GM13977 (cell line): ENCODE data around the gene PLEKHA6.
A peak's percentile ranks its signal among the peaks of the same experiment; 100 is the strongest.

ENCODE experiments used
- DNase-seq: peaks from one replicate; pipeline ENCODE4 v3.0.0; 2012; ENCODE audit warnings: low spot score
- in situ Hi-C: fragments of 300-500 bp; cut with MboI; formaldehyde crosslinking; loops from one replicate; pipeline ENCODE4 v1.12.0; 2022; ENCODE audit warnings: low sequenced_read_pairs, low pct_unique_long_range_greater_than_20kb, mixed read lengths, inconsistent platforms; ENCODE audit not compliant: unreplicated experiment
- TF ChIP-seq, protein P1 (sequence below): IDR thresholded peaks from 2 replicates; pipeline ENCODE4 v1.5.1; 2012; ENCODE audit warnings: mild to moderate bottlenecking, control low read depth; ENCODE audit not compliant: insufficient read depth; ENCODE audit errors: extremely low read depth, missing control alignments

Gene PLEKHA6

DNA sequence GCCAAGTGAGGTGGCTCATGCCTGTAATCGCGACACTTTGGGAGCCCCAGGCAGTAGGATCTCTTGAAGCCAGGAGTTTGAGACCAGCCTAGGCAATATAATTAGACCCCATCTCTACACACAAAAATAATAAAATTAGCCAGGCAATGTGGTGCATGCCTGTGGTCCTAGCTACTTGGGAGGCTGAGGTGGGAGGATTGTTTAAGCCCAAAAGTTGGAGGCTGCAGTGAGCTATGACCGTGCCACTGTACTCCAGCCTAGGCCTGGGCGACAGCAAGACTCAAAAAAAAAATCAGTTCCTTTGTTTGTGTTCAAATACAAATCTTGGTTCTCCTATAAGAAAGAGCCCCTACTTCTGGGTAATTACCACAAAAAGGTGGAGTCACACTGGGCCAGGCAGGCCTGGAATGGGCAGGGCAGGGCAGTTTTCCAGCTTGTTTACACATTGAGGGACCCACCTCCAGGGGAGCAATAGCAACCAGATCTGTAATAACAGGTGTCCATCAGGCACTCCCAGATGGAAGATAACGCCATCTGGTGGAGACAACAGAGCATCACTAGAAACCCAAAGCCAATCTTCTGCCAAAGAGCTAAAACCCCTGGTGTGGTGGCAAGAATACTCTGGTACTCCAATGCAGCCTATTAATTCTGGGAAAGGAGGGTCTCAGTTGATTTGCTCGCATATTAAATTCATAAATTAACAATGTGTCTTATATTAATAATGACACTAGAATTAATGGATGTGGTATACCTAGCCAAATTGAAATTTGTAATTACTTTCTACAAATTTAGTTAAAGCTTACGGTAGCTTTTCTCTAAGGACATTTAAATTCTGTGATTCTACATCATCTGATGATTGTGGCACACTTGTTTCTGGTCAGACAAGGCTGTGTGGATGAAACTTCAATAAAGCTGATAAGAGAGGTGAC is 38.7 kb upstream of the PLEKHA6 start:
- TF ChIP-seq, protein P1, sequence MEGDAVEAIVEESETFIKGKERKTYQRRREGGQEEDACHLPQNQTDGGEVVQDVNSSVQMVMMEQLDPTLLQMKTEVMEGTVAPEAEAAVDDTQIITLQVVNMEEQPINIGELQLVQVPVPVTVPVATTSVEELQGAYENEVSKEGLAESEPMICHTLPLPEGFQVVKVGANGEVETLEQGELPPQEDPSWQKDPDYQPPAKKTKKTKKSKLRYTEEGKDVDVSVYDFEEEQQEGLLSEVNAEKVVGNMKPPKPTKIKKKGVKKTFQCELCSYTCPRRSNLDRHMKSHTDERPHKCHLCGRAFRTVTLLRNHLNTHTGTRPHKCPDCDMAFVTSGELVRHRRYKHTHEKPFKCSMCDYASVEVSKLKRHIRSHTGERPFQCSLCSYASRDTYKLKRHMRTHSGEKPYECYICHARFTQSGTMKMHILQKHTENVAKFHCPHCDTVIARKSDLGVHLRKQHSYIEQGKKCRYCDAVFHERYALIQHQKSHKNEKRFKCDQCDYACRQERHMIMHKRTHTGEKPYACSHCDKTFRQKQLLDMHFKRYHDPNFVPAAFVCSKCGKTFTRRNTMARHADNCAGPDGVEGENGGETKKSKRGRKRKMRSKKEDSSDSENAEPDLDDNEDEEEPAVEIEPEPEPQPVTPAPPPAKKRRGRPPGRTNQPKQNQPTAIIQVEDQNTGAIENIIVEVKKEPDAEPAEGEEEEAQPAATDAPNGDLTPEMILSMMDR = peak; percentile 81
- in situ Hi-C loops = loop anchor here (25.0 kb wide), 1 partner anchor 236 kb away; the partner anchor contains the start of genes ETNK2 and REN
- peak; percentile 77 for DNase-seq

DNA sequence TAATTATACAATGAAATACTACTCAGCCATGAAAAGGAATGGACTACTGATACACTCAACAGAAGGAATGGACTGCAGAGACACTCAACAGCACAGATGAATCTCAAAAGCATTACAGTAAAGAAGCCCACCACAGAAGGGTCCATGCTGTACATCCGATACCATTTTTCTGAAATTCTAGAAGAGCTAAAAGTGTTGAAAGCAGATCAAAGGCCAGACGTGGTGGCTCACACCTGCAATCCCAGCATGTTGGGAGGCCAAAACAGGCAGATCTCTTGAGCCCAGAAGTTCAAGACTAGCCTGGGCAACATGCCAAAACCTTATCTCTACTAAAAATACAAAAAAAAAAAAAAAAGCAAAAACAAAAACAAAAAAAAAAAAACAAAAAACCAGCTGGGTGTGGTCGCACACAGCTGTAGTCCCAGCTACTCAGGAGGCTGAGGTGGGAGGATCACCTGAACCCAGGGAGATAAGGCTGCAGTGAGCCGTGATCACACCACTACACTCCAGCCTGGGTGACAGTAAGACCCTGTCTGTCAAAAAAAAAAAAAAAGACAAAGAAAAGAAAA is 36.4 kb upstream of the PLEKHA6 start:
- in situ Hi-C loops = loop anchor here (25.0 kb wide), 1 partner anchor 234 kb away; the partner anchor contains the start of genes ETNK2 and REN
- TF ChIP-seq, protein P1 = no peak
- no peak for DNase-seq

DNA sequence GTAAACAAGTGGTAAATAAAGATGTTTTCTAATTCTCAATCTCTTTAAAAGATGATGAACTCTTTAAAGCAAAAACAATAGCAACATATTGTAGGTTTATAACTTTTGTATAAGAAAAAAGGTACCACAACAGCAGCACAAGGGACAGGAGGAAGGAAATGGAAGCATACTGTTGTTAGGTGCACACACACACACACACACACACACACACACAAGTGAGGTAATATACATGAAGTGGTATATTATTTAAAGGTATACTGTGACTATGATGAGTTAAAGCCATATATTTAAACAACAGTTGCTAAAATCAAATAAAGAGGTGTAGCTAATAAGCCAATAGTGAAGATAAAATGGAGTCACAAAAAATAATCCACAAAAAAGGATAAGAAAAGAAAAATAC is 31.9 kb upstream of the PLEKHA6 start:
- TF ChIP-seq, protein P1 = no peak
- in situ Hi-C loops = loop anchor here (25.0 kb wide), 1 partner anchor 229 kb away; the partner anchor contains the start of genes ETNK2 and REN
- no peak for DNase-seq

DNA sequence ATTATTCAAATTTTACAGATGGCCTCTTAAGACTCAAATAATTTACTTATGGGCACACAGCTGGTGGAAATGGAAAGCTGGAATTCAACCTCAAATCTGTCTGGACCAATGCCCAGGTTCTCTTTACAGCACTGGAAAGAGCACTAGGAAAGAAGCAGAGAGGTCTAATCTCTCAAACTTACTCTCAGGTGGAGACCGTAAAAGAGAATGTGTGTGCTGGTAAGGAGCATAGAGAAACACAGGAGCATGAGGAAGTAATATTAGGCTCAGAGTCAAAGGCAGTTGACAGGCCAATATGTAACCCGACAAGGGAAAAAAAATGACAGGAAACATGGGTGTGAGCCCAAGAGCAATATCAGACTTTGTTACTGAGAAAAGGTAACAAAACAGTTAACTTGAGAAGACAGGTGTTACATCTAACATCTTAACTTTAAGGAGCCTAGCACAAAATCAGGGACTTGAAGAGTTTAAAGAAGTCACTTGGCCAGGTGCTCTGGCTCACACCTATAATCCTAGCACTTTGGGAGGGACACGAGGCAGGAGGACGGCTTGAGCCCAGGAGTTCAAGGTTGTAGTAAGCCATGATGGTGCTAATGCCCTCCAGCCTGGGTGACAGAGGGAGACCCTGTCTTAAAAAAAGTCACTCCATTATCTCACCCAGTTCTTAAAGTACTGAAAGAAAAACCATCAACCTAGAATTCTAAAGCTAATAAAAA is 31.2 kb upstream of the PLEKHA6 start:
- TF ChIP-seq, protein P1 = no peak
- DNase-seq = no peak
- in situ Hi-C loops = loop anchor here (25.0 kb wide), 1 partner anchor 229 kb away; the partner anchor contains the start of genes ETNK2 and REN

DNA sequence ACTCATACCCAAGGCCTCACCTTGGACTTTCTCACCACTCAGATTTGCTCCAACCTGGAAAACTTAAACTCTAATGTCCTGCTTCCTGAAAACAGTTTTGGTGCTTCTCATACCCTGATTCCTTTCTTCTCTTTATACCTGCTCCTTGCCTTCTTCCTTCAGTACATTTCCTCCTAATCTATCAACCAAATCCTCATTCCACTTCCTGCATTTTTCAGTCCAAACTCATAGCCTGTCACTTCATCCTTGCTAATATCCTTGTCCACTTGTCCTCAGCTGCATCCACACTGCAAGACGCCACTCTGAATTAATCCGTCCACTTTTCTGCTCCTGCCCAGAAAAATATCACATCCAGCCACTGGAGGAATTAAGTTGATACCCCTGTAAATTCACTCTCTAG is 26.0 kb upstream of the PLEKHA6 start:
- in situ Hi-C loops = loop anchor here (25.0 kb wide), 1 partner anchor 223 kb away; the partner anchor contains the start of genes ETNK2 and REN
- TF ChIP-seq, protein P1 = no peak
- no peak for DNase-seq

GRCh38 chr1:204384636-204385352 is 25.1 kb upstream of the PLEKHA6 start:
- TF ChIP-seq, protein P1 = no peak
- in situ Hi-C loops = loop anchor here (25.0 kb wide), 1 partner anchor 222 kb away; the partner anchor contains the start of genes ETNK2 and REN
- DNase-seq = no peak
